Anterior cingulate cortex (tissue), 58 donors: ENCODE results near the gene GM2A.

Source experiments
- DNase-seq, 58 donors: peaks; one replicate each; lab custom pipeline; 2025; lab: John Stamatoyannopoulos, UW

The GM2A gene

DNA sequence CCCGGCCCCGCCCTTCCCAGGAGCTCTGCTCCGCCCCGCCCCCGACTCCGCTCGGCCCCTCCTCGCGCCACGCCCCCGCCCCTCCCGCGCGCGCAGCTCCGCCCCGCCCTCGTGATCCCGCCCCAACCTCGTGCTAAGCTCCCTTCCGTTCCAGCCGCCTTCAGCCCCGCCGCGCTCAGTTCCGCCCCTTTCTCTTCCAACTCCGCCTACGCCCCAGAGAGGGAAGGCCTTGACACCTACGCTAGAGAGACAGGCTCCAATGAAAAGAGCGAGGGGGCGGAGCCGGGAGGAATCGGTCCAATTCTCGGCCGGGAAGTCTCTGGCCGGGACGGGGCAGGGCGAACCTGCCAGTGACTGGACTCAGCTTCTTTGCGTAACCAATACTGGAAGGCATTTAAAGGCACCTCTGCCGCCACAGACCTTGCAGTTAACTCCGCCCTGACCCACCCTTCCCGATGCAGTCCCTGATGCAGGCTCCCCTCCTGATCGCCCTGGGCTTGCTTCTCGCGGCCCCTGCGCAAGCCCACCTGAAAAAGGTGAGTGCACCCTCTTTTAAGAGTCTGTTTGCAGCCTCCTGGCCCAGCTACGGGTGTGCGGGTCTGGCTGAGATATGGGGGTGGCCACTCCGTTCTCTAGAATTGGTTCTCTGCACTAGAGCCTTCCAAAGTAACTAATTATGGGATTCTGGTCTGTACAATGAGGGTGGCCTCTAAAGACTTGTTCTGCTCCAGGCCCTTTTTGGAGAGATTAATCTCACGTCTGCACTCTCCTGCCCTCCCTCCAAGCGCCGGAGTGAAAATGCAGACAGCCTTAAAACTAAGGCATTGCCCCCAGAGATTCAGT lies at the start of gene GM2A:
Gene GM2A, plus strand, starts transcription at position 424 of the 843 bp plus-strand sequence. Its CDS starts 32 bp downstream, at position 456.
- peak; percentile 84 to 100 (median 99) for DNase-seq

DNA sequence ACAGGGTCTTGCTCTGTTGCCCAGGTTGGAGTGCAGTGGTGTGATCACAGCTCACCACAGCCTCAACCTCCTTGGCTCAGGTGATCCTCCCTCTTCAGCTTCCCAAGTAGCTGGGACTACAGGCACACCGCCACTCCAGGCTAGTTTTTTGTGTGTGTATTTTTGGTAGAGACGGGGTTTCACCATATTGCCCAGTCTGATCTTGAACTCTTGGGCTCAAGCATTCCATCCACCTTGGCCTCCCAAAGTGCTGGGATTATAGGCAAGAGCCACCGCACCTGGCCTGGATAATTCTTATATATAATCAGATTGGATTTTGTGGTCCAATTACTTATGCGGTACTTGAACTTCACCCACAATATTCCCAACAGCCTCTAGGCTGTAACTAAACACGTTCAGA lies 48.9 kb upstream of the GM2A start:
- DNase-seq: no peak

DNA sequence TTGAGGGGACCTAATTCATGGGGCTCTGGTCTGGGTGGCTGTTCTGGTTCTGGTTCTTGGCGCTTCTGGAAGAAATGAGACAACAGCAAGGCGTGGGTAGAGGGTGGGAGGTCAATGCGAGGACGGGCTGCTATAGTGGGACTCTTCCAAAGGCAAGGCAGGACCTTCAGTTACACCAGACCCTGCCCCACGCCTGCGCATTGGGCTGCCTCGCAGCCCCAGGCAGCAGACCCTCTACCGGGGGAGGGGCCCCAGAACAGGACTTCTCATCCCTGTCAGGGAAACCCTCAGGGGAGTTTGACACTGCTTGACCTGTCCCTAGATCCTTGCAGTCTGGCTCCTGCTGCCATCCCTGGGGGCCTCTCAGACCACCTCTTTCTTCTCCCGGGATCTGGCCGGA lies 47.6 kb upstream of the GM2A start:
- DNase-seq: no peak

DNA sequence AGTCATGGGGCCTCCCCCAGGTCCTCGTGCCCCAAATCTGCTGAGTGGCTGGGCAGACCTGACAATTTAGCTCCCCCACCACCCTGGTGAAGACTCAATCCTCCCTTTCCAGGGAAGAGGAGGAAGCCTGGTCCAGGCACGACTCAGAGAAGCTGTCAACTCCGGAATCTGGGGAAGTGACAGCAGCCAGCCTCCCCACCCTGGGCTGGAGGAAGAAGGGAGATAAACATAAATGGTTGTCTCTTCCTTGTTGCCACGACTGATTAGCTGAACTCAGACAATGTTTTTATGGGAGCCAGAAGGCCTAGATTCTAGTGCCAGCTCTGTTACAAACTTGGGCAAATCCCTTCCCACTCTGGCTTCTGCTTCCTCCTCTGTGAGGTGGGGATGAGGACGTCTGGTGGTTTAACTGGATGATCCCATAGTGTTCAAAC lies 44.5 kb upstream of the GM2A start:
- DNase-seq: peak in 1 of 58 donors; percentile 6

DNA sequence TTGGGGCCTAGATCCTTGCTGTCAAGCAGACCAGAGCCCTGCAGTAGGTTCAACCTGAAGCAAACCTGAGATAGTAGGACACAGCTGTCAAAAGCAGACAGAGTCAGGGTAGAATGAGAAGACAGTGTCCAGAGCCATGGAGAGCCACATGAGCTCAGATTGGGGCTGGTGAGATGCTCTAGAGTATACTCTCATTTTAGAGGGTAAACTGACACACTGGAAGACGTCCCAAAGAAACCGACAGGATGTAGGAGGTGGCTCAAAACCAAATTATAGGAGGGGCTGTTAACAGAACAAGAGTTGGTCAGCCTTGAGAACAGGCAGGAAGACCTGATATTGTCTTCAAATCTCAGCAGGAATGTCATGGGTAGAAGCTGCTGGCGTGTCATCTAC lies 40.6 kb upstream of the GM2A start:
- no peak for DNase-seq

DNA sequence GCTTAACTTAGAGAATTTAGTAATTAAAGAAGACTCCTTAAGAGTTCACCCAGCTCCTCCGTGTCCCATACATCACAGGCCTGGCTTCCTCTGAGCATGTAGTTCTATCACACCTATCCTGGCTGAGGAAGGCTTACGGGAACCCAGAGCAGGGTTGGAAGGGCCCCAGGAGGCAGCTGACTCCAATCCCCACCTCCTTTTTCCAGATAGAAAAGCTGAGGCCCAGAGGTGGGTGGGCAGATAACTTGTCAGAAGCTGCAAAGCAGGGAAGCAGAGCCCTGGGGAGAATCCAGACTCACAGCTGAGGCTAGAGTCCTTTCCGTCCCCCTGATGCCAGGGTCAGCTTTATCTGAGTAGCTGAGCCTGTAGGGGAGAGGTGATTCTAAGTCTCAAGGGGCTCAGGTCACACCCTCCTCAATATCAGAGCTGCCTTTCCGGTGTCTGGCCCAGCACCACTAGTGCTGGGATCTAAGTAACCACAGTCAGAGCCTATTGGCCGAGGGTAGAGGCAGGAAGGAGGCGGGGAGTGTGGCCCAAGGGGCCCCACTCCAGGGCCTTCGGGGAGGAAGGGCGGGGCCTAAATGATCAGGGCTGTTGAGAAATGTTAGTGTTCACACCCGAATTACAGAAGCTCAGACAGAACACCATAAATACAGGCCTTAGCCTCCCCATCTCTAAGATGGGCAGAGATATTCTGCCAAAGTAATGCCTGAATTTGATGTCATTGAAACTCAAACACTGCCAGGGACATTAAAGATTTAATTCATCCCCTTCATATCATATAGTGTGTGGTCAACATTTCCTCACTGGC lies 39.0 kb upstream of the GM2A start:
- peak in 13 of 58 donors; percentile 4 to 46 (median 21) for DNase-seq

DNA sequence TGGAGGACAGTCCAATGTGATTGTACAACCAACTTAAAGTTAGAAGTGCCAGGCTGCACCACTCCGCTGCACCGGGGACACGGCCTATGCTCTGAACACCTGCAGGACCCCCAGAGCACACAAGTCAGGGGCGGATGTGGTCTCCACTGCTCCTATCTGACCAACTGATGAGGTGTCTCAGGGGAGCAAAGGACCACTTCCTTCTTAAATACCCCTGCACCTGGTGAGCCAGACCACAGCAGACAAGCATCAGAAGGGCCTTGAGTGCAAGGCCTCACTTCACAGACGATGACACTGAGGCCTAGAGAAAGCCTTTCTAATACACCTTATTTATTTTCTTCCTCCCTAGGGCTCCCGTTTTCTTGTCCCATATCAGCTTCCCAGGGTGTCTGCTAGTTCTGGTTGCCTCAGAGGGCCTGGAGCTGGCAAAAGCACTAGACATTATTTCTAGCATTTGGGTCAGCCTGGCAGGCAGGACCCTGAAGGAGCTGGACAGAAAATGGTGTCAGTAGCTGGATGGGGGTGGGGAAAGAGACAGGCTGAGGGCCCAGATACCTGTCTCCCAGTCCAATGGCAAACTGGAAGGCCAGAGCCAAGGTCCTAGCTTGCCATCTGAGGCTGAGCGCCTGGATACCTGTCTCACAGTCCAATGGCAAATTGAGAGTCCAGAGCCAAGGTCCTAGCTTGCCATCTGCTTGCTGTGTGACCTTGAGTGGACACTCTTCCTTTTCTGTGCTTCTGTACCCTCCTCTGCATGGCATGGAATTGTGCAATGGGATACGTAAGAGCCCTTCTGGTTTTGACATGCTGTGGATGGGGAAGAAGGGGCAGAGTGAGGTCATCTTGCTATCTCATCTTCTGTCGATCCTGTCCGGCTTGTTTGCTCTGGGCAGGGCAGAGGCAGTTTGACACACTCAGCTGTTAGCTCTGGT lies 38.1 kb upstream of the GM2A start:
- DNase-seq: no peak

DNA sequence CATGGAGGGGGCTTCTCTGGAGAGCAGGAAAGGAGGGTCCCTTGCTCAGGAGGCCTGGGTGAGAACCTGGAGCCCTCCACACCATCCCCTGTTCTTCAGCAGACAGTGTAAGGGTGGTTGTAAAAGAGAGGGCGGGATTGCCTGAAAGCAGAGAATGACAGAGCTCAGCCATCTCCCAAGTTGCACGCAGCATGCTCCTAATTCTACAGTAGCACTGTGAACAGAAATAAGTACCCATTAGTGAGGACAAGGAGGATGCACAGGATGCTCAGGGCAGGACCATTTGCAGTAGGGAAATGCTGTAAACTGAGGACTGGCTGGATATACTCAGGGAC lies 37.5 kb upstream of the GM2A start:
- no peak for DNase-seq

DNA sequence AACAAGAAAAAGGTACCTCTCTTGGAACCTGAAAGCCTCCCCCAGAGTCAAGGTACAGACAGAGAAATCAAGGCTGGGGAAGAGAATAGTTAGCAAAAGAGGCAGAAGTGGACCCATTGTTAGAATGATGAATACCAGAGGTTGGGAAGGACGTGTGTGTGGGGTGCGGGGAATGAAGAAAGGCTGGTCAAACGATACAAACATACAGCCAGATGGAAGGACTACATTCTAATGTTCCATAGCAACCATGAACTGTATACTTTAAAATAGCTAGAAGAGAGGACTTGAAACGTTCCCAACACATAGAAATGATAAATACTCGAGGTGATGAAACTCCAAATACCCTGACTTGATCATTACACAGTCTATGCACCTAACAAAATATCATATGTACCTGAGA lies 36.2 kb upstream of the GM2A start:
- DNase-seq: no peak

DNA sequence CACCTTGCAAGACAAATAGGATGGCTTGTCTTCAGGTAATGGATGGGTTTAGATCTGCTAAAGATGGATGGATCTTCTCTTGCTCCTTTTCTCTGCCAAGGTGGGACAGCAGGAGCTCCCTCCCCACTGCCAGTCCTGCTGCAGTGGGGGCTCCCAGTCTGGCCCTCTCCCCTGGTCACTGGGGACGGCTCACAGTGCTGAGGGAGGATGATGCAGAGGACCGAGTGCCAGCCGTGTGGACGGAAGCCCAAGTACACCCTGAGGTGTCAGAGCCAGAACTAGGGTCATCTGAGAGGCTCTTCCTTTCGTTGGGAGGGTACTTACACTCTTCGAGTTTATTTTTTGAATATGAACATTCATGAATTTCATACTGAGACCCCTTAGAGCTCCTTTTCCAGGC lies 34.8 kb upstream of the GM2A start:
- no peak for DNase-seq

DNA sequence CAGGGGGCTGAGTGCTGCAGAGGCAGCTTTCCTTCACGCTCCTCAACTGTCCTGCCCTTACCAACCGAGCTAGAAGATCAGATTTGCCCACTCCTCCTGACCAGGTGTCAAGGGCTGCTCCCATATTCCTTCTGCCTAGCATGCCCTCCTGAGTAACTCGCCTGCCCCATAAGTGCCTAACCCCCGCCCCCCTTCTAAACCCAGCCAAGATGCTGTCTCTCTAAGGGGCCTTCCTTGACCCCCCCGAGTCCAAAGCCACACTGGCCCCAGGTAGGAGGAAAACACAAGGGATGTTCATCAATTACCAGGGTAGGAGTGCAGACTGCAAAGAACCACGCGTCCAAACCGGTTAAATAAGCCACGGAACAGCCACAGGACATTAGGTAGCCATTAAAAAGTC lies 33.8 kb upstream of the GM2A start:
- no peak for DNase-seq

DNA sequence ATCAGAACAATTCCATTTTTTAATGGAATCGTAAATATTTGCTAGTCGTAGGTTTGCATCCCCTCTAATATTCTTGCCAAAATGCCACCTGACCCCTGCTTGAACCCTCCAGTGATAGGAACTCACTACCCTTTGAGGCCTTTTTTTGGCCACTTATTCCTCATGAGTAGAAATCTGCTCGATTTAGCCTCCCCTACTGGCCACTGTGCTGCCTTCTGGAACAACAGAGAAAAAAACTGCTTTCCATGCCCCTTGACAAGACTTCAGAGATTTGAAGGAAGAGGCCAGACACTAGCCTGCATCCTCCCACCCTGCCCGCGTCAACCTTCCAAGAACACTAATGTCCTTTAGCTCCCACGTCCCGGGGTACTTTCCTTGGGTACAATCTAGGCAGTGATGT lies 33.2 kb upstream of the GM2A start:
- DNase-seq: no peak

DNA sequence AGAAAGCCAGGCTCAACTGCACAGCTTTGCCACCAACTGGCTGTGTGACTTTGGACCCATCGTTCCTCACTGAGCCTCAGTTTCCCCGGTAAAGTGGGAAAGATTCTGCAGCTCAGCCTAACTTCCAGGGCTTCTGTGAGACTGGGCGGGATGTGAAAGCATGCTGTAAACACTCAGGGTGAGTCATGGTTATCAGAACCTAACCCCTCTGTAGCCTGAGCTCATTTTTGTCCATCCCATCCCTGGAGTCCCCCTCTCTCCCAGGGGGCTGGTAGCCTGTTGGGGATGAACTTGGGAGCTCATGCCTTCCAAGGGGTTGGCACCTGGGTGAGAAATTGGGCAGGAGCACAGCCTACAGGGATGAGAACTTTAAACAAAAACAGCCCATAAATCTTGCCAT lies 31.4 kb upstream of the GM2A start:
- DNase-seq: no peak

DNA sequence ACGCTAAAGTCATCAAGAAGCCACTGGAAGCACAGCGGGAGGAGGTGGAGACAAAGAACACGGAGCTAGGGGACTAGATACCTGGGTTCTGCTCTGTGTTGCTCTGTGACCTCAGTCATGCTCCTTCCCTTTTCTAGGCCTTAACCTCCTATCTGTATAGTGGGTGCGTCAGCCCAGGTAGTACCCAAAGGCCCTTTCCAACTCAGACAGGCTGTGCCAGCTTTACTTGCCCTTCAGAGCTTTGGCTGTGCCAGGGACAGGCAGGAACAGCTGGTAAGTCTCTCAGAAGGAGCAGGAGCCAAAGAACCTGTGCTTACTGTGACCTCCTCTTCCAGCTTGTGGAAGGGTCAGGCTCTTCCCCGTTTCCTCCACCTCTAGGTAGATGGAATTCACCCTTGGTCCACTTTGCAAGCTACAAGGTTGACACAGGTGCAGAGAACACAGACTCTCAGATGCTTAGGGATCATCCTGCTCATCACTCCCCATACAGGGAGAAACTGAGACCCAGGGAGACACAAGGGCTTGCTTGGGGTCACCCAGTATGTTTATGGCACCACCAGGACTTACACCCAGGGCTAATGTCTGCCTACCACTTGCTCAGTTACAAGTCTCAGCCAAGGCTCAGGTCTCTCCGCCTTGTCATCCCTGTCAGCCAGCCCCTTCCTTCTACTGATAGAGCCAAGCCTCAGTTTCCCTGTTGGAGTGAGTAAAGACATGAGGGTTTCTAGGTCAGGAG lies 30.8 kb upstream of the GM2A start:
- no peak for DNase-seq

DNA sequence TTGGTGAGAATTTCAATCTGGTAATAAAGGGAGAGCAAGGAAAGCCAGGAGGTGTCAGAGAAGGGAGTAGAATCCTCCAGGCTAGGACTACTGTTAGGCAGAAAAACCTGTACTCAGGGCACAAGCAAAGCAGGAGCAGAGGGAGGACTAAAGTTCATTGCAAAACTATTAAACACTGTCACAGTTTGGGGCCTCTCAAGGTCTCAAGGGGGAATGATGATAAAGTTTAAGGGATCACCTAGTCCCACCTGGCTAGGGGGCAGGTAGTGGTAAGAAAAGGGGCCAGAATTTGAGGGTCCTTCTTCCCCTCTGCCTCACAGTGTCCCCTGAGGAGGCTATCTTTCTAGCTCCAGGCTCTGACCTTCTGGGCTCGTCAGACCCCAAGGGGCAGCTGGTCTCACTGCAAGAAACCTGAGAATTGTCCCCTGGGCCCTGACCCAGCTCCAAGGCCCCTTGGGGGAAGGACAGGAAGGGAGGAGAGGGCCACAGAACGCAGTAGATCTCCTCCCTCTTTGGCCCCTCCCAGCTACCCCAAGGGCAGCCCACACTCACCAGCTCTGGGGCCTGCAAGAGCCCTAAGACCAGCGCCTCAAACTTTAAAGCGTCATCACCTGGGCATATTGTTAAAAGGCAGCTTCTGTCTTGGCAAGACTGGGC lies 30.1 kb upstream of the GM2A start:
- no peak for DNase-seq

DNA sequence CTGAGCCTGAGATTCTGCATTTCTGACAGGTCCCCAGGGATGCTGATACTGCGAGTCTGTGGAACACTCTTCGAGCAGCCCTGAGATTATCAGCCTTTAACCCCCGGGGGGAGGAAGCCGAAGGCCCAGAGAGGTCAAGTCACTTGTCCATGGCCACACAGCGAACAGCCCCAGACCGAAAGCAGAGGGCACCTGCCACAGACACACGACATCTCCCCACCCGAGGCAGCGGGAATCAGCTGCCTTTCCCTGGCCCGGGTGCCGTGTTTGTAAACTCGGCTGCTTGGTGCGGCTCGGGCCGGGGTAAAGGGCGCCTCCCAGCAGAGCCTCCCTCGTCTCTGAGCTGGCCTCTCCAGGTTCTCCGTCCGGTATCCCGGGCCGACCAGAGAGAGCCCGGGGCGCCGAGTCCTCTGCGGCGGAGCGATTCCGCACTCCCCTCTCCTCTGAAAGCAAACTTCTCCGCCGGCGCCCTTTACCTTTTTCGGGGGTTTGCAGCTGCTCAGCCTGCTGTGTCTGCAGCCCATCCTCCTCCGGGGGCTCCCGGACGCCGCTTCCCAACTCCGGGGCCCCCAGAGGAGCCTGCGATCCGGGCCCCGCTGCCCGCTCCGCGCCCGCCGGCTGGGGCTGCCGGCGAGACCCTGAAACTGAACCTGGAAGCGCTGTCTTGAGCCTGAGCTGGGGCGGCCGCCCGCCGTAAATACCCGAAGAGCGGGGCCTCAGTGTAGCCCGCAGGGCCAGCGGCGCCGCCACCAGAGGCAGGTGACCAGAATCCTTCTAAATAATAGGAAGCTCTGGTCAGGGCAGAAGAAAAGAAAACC lies 29.3 kb upstream of the GM2A start, which contains the start of gene CCDC69:
Gene CCDC69, minus strand, starts transcription at position 646 of the 818 bp plus-strand sequence. Its CDS starts 122 bp downstream, at position 524.
- peak in 49 of 58 donors; percentile 12 to 74 (median 38) for DNase-seq

DNA sequence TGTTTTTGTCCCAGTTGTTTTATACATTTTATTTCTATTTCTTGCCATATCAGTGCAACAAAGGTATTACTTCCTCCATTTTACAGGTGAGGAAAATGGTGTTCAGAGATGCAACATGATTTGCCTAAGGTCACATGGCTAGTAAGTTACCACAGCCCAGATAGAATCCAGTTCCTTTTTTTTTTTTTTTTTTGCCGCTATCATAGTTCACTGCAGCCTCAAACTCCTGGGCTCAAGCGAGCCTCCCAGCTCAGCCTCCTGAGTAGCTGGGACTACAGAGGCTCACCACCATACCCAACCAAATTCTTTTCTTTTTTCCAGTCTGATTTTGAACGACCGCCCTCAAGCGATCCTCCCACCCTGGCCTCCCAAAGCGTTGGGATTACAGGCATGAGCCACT lies 28.6 kb upstream of the GM2A start:
- DNase-seq: no peak

DNA sequence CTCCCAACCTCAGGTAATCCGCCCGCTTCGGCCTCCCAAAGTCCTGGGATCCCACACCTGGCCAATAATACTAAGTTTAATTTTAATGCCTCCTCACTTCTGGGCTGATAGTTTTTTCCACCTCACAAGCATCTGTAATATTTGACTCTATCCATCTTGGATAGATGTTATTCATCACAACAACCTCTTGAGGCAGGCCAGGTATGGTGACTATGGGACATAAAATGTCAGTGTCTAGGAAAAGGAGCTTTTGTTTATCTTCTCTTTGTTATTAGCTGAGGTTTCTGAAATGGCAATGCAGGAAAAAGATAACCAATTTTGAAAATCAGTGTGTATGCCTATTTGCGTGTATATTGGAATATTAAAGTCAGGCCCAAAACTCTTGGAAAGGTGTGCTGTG lies 27.9 kb upstream of the GM2A start:
- no peak for DNase-seq
